ENCODE results near the gene TMEM95.

The TMEM95 gene

GRCh38 chr17:7380855-7381683 is 26.1 kb downstream of the TMEM95 start, which contains the start of gene TNK1:
Gene TNK1 (plus strand): TSS chr17:7381089. CDS start chr17:7382927, 1,838 bp downstream.
- DNase-seq = no peak

- DNase-seq = no peak
Measured at GRCh38 chr17:7382901-7383300, 27.9 kb downstream of the TMEM95 start.

DNA sequence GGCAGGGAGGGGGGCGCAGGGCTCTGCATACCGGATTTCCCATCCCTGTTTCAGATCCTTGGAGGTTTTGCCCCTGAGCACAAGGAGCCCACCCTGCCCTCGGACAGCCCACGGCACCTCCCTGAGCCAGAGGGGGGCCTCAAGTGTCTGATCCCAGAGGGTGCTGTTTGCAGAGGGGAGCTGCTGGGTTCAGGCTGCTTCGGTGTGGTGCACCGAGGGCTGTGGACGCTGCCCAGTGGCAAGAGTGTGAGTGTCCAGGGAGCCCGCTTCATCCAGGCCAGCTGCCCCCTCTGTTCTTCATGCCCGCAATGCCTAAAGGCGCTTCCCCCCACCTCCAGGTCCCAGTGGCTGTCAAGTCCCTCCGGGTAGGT is 28.4 kb downstream of the TMEM95 start:
- DNase-seq = no peak

- peak; percentile 30 for DNase-seq
Measured at GRCh38 chr17:7383742-7384488, 29.0 kb downstream of the TMEM95 start.

DNA sequence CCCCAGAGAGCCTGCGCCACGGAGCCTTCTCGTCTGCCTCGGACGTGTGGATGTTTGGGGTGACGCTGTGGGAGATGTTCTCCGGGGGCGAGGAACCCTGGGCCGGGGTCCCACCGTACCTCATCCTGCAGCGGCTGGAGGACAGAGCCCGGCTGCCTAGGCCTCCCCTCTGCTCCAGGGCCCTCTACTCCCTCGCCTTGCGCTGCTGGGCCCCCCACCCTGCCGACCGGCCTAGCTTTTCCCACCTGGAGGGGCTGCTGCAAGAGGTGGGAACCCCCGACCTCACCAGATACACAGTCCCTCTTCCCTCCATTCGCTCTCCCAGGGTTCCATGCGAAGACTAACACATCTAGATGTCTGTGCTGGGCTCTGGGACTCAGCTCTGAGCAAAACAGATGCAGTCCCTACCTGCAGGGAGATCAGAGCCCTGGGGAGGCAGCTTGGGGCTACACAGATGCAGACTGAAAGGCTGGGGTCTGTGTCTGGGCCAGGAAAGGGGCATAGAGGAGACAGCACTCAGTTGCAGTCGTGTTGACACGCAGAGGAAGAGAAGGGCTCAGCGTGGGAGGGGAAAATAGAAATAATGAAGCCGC is 29.6 kb downstream of the TMEM95 start:
- DNase-seq = no peak

DNA sequence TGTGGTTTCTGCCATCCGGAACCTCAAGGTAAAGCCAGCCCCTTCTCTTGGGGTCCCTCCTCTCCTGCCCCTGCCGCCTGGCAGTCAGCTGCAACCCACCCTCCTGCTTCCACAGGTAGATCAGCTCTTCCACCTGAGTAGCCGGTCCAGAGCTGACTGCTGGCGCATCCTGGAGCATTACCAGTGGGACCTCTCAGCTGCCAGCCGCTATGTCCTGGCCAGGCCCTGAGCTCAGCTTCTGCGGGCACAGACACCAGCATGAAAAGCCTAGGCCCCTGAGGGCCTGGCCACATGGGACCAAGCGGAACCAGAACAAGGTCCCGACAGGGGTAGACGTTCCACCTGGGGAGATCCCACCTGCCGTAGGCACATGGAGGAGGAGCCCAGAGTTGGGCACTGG is 33.9 kb downstream of the TMEM95 start:
- DNase-seq = no peak

GRCh38 chr17:7389924-7390910 is 35.3 kb downstream of the TMEM95 start:
- no peak for DNase-seq

DNA sequence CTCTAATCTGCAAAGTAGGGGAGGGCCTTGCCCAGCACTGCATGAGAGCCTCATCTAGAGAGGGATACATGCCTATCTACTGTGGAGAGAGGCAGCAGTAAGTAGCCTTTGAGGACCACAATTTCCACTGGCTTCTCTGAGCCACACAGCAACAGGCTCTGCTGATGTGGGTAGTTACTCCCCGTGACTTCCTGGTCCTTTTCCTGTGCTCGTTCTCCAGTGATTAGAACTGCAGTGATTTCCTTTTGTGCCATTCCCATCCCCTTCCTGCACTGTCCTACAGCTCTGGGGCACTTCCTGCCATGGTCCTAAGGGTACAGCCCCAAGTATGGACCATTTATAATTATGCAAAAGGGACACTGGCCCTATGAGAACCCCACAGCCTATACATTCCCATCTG is 36.4 kb downstream of the TMEM95 start:
- no peak for DNase-seq

- no peak for DNase-seq
Measured at GRCh38 chr17:7392696-7393612, 38.0 kb downstream of the TMEM95 start.

DNA sequence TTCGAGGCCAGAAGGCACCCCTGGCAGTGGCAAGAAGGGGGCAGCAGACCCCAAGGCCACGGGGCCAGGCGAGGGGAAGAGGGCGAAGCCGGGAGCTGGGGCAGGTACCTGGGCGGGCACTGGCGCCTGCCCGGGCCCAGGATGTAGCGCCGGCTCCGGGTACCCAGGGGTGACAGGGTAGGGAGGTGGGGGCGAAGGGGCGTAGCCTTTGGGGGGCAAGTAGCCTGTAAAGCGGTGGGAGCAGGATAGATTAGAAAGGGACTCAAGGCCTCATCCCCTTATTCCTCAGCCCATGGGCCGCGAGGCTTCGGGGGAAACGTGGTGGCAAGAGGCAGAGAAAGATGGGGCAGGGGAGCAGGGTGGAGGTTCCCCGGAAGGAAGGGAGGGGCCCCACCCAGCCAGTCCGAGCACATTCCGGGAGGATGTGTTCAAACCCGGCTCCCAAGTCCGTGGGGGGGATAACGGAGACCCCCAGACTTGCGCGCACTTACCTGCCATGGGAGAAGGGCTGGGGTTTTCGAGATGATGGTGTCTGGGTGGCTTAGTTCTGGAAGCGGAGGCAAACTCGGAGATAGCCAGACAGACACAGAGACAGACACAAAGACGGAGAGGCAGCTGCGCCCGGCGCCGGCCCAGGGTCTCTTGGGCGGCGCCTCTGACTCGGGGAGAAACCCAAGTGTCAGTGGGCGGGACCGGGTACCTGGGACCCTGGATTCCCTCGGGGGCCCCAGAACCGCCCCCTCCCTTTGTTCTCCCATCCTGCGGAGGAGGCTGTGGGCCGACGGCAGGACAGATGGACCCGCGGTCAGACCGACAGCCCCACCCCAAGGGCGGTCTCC is 38.9 kb downstream of the TMEM95 start:
- DNase-seq = peak; percentile 17

DNA sequence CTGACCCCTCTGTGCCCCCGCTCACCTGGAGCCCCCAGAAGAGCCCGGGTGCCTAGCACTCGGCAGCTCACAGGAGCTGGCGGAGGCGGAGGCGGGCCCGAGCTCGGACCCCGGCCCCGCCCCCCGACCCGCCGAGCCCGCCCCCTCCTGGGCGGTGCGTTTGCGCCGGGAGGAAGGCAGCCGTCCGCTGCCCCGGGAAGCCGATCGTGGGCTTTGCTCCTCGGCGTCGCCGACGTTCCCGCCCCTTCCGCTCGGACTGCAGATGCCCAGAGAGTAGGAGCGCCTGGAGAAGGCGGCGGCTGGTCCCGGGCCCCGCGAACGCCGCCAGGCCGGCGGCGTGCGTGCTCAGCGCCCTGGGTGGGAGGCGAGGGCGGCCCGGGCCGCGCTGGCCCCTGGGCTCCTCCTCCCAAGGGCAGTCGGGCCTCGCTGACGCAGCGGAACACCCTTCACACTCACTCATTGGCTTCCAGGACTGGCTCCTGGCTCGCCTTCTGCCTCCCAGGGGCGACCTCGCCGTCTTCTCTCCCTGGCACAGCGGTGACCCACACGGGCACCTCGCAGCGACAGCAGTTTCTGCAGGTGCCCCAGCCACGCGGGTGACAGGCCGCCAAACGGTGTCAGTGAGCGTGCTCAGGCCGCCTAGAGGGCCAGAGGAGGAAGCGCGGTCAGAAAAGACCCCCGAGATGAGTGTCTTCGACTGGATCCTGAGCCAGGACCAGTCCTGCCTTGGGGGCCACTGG is 39.7 kb downstream of the TMEM95 start, which contains the start of gene PLSCR3:
PLSCR3 (minus strand) TSS at position 74 of the 740 bp plus-strand sequence. CDS start 415 bp downstream, outside the sequence.
- peak; percentile 84 for DNase-seq

DNA sequence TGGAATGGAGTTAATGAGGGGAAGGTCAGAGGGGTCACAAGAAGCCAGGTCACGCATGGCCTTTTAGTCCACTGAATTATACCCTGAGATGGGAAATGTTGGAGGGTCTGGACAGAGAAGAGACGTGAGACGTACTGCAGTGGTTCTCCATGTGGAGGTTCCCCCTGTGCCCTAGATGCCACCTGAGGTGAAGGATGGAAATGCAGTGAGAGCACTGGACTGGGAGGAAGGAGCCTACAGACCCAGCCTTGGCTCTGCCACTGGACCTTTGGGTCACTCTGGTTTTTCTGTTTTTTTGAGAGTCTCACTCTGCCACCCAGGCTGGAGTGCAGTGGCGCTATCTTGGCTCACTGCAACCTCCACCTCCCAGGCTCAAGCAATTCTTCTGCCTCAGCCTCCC is 41.2 kb downstream of the TMEM95 start:
- no peak for DNase-seq

- no peak for DNase-seq
Measured at GRCh38 chr17:7398612-7399011, 43.7 kb downstream of the TMEM95 start.

DNA sequence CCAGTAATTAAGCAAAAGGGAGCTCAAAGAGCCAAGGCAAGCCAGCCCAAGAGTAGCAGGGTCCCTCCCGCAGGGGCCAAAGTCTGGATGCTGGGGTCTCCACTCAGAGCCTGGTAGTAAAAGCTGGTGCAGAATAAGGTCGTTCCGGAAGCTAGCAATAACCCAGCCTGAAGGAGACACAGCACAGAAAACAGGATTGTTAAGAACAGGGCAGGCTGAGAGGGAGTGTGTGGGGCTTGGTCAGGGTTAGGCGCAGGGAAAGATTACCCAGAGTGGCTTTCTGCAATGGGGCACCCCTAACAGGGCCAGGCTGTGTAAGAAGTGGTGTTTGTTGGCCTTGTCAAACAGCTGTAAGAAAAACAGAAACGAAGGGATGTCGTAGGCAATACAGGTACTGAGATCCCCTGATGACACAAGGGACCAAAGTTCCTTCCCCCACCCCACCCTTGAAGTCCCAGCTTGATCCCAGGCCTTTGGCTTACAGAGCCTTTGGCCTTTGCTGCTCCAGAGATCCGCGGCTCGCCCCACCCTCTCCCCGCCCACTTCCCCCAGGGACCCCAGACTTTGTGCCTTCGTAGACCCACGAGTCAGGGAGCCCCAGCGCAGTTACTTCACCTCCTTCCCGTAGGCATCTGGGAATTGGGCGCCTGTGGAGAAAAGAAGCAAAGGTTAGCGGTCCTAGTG is 48.2 kb downstream of the TMEM95 start:
- peak; percentile 12 for DNase-seq

GRCh38 chr17:7403727-7403976 is 48.7 kb downstream of the TMEM95 start:
- no peak for DNase-seq

DNA sequence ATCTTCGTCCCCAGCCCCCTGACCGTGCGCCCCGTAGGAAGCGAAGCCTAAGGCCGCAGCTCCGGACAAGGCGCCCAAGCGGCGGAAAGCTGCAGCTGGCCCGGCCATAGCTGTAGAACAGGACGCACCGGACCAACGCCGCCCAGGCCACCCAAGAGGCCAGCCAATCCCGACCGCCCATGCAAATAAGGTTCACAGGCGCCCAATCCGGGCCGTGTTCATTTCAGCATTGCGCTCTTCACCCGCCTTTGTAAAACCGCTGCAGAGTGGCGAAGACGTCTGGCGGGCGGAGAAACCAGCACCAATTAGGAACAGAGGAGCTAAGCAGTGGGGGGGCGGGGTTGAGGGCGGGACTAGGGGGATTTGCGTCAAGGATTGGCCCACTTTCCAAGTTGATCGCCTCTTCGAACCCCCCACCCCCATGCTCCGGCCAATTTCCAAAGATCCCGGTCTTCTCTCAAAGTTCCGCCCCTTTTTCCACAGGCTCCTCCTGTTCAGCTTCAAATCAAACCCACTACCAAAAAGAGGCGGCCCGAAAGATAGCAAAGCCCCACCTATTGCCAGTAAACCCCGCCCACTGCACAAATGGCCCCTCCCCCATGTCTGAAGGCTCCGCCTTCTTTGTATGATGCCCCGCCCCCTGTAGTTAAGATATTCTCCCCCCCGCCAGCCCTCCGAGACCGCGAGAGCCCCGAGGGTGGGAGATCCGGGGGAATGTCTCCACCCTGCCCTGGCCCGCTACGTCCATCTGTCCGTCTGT is 49.2 kb downstream of the TMEM95 start, which contains the start of gene TMEM256:
TMEM256 (minus strand) TSS at position 121 of the 760 bp plus-strand sequence; CDS start at position 108, 13 bp downstream.
- DNase-seq = peak; percentile 100

DNA sequence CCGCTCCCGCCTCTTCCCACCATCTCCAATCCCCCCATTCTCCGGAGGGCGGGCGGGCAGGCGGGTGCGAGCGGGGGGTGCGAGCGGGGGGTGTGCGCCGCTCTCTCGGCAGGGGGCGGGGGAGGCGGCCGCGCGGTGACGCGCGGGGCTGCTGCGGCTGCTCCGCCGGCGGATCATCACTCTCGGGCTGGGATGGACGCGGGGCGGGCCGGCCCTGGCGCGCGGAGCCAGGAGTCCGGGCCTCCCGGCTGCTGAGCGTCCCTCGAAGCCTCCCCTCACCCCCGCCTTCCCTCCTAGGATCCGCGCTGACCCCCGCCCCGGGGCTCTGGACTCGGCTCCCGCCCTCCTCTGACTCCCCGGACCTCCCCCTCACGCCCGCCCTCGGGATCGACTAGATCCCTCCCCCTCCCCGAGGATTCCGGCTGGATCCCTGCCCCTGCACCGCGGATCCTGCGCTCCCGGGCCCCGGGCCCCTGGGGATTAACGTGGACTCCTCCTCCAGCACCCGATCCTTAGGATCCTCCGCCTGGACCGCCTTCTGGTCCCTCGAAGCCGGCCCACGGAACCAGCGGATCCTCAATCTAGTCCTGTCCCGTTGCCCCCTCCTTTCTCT is 49.9 kb downstream of the TMEM95 start:
- DNase-seq = peak; percentile 24

Data from fibroblast of skin of abdomen (primary cell).